NCI-H524 treated with DMSO at 0.1 percent for 48 hours (cell line): ENCODE results near the gene SUCLG2.

ENCODE experiments used
- DNase-seq: peaks from one replicate; lab custom pipeline; 2025; lab: John Stamatoyannopoulos, UW

The SUCLG2 gene

DNA sequence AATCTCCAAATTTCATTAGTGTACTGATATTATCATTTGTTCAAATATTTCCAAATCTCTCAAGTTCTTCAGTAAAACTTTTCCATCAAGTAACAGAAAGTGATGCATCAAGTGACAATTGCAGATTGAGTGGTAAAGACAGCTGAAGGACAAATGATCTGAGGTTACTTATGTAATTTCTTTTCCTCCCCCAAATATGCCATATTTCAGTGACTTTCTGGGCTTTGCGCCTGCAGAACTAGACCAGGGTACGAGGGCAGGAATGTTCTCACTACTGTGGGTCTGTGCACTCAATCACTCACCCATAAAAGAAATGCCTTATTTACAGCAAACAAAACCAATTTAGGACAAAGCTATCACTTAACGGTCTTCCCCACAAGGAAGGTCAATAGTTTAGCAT, 4.7 kb downstream of the SUCLG2 start:
- DNase-seq, result no peak

DNA sequence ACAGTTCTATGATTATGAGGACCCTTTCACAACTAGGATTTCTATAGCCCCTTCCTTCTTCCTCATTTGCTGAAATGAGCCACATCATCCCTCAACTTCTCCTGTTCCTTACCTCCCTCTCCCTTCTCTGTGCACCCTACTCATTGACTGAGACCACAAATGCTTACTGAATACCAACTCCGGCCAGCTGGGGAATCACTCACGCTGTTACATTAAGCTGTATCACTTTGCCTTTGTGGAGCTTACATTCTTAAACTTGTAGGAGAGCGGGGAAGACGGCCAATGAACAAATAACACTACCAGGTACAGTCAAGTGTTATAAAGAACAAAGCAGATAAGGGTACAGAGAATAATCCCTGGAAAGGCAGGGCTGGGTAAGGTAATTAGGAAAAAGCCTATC, 5.7 kb downstream of the SUCLG2 start:
- no peak for DNase-seq

DNA sequence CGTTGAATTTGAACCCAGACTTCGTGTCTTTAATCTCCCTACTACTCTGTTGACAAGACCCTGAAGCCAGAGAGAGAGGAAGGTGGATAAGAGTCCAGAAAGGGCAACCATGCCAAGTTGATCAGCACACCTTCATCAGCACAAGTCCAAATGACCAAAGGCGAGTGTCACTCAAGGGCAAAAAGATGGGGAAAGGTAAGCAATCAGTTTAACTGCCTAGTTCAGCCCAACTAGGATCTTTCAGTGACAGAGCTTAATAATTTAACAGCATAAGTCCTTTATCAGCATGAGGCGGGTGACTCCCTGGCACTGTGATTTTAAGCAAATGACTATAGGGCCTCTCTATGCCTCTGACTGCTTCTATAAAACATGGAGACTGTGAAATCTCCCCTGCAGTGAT, 6.2 kb downstream of the SUCLG2 start:
- DNase-seq, result no peak

DNA sequence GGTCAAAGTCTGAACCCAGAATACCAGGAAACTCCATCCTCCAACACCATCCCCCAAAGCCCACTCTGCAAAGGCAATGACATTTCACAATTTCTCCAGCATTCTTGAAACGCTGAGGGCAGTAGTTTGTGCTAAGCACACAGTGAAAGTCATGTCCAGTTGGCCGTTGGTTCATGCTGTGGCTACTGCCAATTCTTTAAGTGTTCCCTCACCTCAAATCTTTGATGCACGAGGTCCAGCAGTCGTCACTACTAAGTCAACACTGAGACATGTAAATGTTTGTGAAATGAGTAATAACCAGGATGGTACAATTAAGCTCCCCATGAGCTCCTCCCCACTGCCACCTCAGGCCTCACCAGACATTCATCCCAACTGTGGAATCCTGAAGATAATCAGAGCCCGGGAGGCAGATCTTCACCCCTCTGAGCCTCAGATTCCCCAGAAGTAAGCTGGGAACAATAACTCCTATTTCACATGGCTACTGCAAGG, 7.0 kb downstream of the SUCLG2 start:
- DNase-seq, result no peak

DNA sequence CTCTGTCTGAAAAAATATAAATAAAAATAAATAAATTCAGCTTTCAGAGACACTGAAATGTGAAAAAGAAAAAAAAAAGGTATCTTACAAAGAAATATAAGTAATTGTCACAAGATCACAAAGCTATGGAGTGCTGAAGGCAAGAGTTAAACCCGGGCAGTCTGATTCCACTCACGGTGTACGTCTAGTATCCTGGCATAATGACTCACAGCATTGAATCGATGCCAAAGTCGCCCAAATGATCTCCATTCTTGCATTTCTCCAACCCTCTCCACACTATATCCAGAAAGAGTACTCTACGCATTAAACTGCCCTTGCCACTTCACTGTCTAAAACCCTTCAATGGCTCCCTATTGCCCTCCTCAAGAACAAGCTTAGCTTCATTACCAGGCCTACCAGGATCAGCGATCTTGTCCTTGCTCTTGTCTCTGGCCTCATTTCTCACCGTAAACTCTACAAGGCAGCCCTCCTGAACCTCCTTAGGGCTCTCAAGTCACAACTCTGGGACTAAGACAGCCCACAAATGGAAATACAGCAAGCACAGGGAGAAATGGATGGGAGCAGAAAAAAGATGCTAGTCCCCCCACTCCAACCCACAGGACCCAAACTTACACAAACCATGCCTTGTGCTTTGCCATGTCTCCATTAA, 7.7 kb downstream of the SUCLG2 start:
- DNase-seq, result no peak

DNA sequence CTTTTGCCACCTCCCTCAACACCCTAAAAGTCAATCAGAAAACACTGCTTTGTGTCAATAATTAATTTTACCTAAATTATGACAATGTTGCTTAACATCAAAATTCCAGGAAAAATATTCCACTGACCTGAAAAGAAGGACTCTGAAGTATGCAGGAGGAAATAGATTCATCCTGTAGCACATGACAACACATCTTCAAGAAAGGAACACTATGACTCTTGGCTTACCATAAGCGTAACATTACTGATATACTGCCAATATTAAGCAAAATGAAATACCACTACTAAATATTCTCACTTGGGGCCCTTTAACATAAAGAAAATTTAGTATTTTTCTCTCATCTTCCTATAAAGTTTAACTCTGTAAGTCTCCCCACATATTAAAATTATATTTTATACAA, 9.6 kb downstream of the SUCLG2 start:
- no peak for DNase-seq

DNA sequence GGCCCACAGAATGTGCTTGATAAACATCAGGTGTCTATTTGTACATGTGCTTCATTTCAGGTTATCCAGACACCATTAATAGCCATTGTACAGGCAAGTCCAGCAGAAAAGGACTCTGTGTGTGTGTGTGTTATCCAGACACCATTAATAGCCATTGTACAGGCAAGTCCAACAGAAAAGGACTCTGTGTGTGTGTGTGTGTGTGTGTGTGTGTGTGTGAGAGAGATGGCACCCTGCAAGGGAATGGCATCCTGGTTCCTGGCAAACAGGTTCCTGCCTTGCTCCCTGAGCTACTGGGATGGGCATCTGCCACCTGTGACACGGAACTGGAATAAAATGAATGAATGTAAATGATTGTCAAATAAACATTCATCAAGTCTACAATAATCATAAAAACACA, 11.7 kb downstream of the SUCLG2 start:
- DNase-seq, result no peak

DNA sequence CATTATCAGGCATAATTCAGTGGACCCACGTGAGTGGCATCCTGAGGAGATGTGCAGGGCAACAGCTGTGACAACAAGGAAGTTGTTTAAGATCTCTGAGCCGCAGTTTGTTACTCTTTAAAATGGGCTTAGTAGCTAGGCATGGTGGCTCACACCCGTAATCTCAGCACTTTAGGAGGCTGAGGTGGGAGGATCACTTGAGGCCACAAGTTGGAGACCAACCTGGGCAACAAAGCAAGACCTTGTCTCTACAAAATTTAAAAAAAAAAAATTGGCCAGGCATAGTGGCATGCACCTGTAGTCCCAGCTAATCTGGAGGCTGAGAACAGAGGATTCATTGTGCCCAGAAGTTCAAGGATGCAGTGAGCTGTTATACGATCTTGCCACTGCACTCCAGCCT, 12.2 kb downstream of the SUCLG2 start:
- no peak for DNase-seq

DNA sequence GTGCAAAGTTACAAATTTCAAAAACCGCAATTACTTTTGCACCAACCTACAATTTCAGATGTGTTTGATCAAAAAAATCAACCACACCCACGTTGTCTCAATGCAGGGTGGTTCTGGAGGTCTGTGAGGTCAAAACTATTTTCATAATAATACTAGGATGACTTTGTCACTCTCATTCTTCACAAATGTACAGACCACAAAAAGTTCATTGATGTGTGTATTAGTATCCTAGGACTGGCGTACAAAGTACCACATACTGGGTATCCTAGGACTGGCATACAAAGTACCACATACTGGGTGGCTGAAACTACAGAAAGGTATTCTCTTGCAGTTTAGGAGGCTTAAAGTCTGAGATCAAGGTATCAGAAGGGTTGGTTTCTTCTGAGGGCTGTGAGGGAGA, 13.0 kb downstream of the SUCLG2 start:
- no peak for DNase-seq

DNA sequence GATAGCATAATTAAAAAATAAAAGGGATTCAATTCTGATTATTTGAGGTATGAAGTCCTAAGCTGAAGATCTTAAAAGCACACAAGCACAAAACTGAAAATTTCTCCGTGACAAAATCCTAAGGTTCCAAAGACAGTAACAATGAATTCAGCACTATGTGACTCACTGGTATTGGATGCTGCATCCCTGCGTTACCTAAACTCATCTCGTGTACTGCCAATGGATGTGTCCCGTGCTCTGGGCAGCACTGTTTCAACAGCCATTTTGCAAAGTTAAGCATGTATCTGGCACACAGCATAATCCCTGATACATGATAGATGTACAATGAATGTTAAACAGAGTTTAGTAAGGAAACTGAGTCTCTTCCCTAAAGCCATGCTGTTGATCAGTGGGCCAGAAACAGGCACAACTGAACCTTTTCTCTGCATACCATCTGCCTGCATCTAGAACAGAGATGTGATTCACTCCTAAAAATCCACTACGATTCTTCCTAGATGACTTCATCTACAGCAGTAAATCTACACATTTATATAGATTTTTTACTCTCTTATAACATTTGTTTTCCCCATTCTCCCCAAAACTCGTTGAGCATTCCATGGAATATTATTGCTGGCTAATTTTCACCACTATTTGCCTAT, 14.3 kb downstream of the SUCLG2 start:
- DNase-seq, result no peak

DNA sequence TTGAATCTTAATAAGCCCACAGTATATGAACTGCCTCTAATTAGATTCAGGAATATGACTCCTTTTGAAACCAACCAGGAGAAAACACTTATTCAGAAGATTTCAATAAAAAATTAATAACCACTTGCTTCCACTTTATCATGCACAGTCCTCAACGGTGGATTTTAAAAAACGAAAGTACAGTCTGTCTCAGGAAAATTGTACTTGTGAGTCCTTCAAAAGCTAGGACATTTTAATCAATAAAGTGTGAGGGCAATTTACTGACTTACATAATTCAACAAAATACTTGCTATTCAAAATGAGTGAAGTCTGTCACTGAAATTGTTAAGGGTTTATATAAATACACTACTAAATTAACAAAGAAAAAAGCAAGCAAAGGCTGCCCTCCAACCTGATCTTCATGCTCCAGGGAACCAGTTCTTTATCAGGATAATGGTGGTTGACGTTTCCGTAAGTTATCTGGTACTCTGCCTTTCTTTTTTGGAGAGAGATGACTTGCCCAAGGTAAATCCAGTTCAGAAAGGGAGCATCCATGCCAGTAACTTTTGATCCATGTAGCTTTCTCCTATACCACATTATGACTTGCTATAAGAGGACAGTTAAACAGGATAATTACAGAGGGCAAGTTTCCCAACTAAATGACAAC, 17.0 kb downstream of the SUCLG2 start:
- DNase-seq, result no peak

DNA sequence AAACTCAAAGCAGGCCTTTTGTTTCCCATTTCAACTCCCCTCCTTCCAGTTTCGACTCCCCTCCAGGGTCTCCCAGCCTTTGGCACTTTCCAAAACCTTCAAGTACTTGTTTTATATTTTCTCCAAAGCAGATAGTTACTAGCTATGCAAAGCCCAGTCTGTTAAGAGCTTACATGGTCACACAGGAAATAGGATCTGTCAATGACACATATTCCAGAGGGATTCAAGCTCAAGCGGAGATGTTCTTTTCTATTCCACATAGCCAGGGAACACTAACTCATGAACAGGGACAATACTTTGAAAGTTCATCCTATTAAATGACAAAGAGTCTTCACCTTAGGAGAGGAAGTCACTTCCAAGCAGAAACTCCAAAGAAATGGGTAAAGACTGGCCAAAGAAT, 18.6 kb downstream of the SUCLG2 start:
- no peak for DNase-seq

DNA sequence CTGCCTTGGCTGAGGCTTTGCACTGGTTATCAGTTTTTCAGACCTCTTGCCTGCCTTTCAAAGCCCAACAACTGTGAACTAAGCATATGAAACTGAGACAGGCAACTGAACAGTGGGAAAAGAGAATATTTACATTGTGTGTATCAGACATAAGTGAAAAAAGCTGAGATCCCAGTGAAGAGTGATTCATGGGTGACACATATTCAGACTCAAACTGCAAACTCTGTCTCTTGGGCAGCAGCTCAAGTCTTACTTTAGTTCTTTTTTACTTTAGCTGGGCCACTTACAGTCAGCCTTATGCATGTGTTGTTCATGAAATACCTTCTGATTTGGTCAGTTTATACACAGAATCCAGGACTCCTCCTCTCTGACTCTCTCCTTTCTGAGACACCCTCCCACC, 19.2 kb downstream of the SUCLG2 start:
- DNase-seq, result no peak

DNA sequence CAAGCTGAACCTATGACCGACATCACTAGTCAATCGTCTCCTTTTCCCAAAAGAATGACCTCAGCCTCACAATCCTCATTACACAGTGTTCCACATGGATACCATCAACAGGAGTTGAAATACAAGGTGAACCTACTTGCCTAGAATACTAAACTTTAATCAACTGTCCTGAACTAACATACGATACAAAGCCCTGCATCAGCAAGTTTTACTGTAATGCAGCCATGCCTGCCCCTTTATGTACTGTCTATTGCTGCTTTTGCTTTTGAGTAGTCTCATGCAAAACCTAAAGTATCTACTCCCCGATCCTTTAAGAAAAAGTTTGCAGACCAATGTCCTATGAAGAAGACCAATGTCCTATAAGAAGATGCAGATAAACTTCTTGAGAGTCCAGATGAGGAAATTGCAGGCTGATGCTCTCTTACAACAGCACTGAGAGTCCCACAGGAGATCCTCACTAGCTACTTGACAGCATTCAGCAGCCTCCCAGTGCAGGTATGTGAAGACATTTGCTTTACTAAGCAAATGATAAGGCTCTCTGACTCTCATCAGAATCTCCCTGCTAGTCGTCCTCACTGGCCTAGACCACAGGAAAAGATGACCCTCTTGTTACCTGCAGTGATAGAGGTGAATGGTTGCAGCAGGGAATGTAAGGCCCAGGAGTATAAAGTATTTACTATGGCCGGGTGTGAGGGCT, 23.6 kb downstream of the SUCLG2 start:
- no peak for DNase-seq

DNA sequence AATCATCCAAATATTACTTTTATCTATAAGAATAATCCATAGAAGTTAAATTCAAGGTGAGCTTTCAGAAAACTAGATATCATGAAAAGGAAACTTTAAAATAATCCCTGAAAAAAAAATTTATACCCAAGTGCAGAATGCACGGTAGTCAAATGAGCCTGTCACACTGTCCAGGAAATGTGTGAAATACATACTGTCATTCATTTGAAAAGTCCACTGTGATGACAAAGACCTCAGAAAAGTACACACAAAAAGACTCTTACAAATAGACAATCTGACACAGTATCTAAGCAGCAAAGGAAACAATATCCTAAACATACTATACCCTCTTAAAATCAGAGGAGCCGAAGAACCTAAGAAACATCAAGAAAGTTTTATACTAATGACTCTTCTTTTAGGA, 29.7 kb downstream of the SUCLG2 start:
- no peak for DNase-seq

DNA sequence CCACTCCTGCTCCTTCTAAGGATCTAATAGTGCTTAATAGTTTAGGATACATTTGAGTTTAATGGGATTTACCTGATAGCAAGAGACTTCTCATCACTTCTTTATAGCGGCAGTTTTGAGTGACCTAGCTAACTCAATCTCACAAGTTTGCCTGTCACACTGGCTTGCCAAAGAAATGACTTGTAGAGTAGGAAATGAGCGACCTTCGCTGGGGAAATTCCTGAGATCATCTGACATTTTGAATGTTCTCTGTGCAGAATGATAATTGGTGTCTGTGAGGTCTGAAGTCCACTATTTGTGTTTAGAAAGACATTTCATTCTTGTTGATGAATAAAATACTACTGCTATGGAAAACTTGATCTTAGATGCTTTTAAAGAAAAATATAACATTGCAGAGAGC, 30.3 kb downstream of the SUCLG2 start:
- no peak for DNase-seq

DNA sequence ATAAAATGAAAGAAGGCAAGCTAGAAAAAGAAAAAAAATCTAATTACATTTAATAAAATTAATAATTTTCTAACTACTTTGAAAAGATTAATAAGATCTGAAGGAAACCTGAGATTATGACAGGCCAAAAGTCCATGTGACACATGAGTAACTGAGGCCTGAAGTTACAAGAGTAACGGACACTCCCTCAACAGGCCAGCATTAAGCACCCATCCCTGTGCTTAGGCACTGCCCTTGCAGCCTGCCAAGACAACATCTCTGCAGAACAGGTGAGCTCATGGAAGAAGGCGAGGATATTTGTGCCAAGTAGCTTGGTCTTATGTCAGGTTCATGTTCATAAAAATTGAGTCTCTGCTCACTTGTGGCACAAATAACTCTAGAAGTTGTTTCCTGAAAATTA, 31.8 kb downstream of the SUCLG2 start:
- DNase-seq, result no peak

DNA sequence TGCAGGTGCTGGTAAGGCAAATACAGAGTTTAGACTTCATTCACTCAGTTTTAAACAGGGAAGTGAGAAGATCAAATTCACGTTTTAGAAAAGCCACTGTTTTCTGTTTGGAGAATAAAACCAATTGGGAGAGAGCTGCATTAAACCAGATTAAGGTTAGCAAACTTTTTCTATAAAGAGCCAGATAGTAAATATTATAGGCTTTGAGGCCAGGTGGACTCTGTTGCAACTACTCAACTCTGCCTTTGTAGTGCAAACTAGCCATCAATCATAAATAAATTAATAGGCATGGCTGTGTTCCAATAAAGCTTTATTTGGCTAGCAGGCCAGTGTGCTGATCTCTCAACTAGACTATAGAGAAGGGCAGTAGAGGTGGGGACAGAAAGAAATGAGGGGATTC, 33.5 kb downstream of the SUCLG2 start:
- DNase-seq, result no peak

DNA sequence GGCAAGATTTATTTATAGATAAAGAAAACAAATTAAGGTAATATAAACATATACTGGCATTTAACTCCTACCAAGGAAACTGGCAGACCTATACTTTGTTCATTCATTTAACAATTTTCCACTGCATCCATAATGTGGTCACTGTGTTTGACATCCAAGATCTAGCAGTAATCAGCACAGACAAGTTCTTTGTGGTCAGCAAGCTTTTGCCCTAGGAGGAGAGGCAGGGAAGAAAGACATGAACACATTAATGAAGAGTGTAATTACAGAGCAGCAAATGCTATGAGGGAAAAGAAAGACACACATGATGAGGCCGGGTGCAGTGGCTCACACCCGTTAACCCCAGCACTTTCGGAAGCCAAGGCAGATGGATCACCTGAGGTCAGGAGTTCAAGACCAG, 34.4 kb downstream of the SUCLG2 start:
- DNase-seq, result no peak

DNA sequence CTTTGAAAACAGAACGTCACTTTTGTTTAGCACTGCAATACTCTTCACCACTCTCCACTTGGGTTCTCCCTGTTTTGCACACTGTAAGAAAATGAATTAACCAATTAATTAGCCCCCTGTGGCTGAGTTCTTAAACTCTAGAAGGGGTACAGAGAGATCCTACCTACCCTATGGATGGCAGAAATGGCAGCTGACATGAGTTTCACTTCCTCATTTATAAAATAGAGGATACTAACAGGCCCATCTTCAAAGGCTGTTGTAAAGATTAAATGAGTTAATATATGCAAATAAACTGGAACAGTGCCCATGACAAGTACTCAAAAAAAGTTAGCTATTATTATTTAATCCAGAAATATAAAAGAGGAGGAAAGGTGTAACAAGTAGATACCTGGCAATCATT, 36.9 kb downstream of the SUCLG2 start:
- no peak for DNase-seq

DNA sequence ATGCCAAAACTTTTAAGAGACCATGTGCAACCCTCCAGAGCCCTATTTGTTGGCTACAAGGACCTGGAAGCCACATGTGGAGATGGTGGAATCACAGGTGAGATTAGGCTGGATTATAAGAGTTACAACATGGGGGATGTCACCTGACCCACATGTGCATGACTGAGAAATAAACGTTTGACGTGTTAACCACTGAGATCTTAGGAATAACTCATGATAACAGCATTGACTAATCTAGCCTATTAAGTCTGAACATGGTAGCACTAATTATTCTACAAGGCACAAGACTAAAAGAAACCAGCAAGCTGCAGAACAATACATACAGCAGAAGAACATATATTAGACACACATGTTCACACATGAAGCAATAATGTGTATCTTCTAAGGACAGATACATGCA, 38.4 kb downstream of the SUCLG2 start:
- DNase-seq, result no peak

DNA sequence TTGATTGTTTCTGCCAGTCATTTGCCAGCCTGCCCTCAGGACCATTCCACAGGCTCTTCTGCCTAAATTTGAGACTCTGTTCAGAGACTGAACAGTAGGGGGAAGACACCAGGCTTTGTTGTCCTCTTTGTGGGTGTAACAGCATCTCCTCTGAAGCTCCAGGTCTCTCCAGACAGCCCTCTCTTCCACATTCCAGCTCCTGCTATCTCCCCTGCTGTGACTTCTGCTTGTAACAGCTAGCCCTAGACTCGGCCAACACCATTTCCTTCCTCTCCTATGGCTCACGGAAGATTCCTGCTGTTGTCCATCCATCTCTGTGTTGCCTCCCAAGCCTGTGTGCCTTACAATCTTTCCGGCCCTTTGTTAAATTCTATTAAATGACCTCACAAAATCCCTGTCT, 40.2 kb downstream of the SUCLG2 start:
- no peak for DNase-seq

DNA sequence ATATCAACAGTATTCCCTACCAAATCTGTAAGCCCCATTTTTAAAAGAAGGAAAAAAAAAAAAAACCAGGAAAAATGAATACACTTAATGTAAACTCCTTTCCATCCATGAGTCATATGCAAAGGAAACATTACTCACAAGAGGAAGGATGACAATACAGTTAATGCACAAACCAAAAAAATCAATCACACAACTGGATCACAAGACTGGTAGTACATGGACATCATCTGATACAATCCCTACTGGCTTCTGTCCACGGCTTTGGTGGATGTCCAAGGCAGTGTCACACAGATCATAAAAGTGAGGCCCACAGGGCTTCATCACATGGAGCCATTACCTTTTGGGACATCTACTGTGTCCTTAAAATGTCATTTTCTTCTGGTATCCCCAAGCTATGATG, 44.0 kb downstream of the SUCLG2 start:
- no peak for DNase-seq
